Retina (tissue), 1 donor: ENCODE data around the gene MTHFS.
A peak's percentile ranks its signal among the peaks of the same experiment; 100 is the strongest.

Experiments
- DNase-seq: peaks from one replicate; pipeline ENCODE4 v3.0.0-alpha.2; 2016

The MTHFS gene

DNA sequence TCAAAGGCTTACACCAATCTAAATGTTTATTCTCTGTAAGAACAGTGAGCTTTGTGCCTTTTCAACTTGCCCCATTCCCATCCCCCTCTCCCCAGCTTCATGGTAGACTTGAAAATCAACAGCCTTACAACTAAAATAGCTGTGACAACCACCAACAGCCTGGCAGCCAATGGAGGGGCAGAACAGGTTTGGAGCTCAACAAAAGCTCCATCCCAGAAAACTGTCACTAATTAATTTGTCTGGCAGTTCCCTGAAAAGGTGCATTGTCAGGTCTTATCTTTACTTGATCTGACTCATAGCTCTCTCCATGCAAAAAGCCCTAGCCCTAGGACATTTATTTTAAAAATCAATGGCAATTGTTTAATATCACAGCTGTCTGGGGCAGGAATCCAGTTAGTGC is 22.6 kb downstream of the MTHFS start:
- DNase-seq, result no peak

DNA sequence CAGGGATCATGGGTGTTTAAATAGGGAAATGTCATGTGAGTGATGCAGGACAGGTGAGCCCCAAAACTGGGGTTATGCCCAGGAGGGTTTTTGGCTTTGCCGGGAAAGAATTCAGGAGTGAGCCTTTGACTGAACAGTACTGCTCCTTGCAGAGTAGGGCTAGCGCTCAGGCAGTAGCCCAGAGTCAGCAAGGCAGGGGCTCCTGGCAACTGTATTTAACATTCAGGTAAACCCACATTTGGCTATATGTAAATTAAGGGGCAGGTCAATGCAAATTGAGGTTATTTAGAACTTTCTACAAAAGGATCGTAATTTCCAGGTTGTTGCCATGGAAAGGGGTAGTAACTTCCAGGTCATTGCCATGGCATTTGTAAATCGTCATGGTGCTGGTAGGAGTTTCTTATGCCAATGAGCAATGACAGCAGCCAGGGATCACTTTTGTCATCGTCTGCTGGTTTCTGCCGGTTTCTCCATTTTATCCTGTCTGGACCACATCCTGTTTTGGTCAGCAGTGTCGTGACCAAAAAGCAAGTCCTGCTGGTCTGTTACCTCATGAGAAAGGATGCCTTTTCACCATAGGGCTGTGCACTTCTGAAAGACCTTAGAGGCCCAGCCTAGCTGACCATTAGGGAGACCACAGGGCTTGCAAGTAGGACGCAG is 24.3 kb downstream of the MTHFS start:
- DNase-seq, result no peak

DNA sequence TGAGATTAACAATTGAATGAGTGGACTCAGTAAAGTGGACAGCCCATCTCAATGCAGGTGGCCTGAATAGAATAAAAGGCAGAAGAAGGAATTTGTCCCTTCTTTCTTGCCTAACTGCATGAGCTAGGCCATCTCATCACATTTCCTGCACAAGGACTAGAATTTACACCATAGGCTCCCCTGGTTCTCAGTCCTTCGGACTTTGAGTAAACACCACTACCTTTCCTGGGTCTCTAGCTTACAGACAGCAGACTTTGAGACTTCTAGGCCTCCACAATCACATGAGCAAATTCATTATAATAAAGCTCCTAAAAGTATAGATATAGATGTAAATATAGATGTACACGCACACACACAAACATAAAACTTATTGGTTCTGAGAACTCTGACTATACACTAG is 28.3 kb downstream of the MTHFS start:
- no peak for DNase-seq

DNA sequence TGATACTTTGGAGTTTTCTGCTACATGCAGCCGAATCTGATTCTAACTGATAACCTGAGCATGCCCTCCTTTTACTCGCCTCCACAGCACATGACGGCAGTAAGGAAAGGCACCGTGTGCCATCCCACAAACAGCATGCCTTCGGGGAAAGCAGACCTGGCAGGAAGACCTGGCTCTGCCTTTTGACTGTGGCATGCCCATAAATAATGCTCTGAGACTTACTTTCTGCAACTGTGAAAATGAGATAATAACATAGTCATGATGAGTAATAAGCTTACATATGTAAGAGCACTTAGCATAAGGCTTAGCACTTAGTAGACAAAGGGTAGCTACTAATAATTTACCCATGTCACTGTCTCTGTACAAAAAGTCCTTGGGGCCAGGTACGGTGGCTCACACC is 32.9 kb downstream of the MTHFS start:
- DNase-seq, result no peak

DNA sequence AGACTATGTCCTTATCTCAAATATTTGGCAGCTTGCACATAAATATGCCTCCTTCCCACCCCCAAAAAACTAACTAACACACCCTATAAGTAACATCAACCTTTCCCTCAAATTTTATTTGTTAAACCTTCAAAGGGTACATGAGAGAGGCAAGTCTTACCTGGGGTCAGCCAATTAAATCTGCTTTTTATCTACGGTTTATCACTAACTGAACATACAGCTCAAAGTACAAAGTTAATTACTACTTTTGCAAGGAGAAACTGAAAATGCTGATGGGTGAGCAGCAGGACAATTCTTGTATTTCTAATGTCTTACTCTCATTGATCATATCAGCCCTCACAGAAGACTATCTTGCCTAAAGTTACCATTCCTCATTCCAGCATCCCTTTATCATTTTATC is 34.6 kb downstream of the MTHFS start:
- DNase-seq, result no peak

DNA sequence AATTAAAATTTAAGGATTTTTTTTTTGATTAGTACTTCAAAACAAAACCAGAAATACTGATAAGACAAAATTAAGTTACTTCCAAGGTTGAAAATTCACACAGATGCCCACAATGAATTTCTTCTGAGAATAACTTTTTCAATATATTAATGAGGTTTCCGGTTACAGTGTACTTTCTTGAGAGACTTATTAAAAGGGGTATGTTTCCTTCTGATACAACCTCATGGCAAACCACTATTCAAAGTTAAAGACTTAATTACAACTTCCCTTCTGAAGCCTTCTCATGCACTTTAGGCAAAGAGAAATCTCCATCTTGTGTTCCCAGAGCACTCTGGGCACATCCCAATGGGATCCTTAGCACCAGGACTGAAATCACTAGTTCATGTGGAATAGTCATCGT is 36.2 kb downstream of the MTHFS start:
- no peak for DNase-seq

DNA sequence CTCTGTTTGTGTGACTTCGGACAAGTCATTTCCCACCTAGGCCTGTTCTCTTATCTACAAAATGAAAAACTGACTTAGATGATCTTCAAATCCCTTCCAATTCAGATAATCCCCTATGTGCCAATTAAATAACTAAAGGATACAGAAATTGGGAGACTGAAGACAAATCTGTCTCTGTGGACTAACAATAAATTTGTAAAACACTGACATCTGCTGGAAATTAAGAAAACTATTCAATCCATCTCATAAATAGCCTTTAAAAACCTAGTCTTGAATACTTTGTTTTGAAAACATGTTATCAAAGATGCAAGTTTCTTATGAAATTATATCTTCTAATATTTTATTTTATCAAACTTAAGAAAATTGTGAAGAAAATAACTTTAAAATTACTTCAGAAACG is 38.3 kb downstream of the MTHFS start:
- DNase-seq, result no peak

DNA sequence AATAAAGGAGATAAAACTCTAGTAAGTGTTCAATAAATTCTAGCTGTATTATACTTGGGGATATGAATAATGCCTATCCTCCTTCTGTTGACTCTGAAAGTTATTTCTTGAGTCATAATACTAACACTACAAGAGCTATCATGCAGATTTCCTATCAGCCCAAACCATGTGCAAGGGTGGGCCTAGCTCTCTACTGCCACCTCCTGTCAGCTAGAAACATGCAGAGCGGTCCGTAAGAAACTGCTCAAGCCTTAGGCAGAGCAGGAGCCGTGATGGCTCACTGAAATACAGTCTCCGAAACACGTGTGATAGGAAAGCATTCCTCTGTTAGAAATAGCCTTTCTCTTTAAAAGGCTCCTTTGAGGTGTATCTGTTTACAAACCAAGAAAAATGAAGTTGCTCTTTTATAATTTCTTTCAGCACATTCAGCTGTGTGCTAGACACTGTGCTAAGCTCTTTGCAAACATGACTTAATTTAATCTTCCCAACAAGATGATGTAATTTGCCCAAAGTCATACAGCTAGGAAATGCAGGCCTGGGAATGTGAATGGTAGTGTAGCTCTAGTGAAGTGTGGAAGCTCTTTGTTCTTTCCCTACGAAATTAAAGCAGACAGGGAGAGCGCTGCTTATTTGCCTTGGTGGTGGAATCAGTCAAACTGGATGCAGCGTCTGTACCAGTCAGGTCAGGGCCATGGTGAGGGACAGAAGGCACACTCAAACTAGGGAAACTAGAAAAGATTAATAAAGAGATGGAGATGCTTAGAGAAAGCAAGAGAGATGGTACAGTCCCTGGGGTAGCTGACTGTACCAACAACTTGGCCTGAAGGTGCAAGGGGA is 43.1 kb downstream of the MTHFS start:
- peak; percentile 75 for DNase-seq

DNA sequence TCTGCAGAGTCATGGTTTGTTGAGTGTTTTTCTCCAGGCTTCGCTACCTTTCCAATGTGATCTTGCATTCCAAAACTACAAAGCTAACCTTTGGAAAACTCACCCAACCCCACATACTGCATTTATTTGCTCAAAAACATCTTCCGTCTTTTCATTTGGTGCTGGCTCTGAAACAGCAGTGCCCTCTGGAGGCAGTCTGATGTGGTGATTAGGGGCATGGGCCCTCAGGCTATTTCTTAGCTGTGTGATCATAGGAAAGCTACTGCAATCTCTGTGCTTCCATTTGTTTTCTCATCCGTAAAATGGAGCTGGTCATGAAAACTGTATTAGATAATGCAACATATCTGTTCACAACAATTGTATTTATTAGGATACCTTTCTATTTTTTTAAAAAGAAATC is 47.0 kb downstream of the MTHFS start:
- DNase-seq, result peak; percentile 66

DNA sequence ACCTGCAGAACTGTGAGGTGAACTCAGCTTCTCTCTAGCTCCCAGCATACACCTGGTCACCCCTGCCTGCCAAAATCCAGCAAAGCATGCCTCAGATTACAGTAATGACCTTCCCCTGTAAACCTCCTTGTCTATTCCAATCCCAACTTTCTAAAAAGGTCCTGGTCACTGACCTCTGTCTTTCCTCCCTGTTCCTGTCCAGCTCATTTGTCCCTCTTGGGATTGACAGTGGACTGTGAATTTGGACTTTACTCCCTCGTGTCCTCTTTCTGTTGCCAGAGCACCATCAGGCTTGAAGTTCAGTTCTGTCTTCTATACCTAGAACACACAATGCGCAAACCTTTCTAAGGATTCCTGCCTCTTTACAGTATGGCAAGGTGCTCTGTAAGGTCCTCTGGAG is 50.3 kb downstream of the MTHFS start:
- no peak for DNase-seq

DNA sequence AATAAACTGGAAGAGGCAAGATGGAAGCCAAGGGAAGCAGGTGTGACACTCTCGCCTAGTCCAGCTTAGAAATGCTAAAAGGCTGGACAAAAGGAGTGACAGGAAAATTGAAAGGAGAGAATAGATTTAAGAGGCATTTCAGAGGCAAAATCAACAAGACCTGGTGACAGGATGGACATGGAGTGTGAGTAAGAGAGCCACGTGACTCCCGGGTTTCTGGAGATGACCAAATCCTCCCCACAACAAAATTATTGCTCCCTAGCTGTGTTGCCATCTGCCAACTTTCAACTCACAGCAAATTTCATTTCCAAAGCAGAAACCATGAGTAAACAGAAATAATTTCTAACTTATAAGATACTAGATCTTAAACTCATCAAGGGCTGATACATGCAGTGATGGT is 52.6 kb downstream of the MTHFS start:
- DNase-seq, result no peak

DNA sequence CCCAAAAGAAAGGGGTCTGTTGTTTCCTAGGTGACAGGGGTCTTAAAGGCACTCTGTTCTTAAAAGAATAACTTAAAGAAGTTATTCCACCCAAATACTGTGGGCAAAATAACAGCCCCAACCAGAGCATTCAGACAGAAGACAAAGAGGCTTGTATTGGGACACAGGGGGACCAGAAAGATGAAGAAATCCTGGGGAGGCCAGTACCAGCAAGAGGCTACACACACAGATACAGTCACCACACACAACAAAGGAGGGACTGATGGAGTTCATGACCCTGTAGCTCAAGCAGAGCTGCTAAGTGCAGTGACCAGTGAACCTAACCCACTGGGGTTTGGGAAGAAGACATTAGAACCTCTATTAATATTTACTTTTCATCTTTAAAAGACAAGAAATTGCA is 59.0 kb downstream of the MTHFS start:
- DNase-seq, result no peak

DNA sequence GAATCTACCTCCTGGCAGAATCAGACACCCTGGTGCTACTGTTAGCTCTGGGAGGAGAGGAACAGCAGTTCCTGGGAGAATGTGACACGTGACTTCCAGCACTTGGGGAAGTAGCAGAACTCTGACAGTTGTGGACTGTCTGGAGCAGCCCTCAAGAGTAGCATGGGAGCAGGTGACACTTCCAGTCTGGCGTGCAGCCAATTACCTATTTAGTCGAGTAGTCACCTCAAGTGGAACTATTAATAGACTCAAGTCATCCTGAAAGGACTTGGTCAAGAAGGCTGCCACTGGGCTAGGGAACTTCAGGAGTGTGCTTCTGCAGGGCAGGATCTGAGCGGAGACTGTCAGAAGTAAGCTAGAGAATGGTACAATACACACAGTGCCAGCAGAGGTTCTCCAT is 62.3 kb downstream of the MTHFS start:
- no peak for DNase-seq

DNA sequence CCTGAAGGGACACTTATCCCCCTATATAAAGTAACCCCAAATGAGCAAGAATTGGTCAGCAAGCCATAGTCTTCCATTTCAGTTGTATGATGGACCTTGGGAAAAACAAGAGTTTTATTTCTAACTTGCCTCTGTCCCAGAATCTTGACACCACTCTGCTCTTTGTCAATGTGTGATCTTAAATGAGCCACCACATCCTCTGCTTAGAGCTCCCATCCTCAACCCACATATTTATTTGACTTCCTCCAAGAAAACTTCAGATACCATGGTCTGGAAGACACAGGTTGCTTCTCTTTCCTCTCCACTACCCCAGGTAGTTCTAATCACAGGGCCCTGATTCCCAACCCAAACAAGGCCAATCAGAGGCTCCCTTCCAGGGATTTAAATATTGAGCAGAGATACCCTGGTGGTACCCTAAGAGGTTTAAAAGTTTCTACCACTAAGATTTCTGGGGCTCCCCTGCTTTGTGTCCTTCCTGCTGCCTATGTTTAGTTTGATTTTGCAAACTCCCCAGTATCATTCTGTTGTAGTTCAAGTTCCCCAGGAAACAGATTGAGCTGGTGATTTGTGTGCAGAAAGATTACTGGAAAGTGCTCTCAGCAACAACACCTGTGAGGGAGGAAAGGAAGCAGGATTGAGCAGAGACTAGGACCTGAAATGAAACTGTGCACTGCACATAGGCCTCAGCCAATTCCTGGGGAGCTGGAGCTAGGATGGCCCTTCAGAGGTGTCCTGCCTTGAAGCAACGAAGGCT is 64.3 kb downstream of the MTHFS start:
- DNase-seq, result no peak

DNA sequence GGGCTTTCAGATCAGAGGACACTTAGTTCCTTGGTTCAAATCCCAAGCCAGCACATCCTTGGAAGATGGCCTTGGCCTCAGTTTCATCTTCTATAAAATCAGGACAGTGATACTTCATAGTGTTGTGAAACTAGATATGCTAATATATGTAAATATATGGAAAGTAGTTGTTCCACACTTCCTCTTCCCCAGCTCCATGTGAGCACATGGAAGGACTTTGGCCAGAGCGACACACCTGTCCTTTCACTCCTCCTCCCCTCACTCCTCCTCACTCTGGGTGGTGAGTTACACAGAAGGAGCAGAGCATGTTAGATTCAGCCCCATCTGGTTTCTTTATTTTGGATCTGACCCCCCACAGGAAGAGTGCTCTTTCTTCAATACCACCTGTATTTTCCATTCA is 65.2 kb downstream of the MTHFS start:
- DNase-seq, result no peak

DNA sequence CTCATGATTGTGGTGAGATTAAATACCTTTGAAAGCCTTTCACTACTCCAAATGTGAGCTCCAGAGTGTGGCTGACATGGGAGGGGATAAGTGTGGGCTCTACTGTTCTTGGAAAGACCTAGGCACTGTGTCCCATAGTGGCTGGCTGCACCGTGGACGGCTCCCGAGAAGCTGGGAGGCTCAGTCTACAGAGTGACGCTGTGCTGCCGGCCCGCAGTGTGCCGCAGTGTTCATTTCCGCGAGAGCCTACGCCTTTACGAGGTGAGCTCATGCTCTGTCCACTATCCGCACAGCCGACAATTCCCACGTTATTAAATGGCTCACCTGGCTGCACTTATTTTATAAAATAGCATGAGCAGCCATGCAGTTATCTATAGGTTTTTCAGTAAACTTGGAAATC is 66.9 kb downstream of the MTHFS start:
- no peak for DNase-seq

DNA sequence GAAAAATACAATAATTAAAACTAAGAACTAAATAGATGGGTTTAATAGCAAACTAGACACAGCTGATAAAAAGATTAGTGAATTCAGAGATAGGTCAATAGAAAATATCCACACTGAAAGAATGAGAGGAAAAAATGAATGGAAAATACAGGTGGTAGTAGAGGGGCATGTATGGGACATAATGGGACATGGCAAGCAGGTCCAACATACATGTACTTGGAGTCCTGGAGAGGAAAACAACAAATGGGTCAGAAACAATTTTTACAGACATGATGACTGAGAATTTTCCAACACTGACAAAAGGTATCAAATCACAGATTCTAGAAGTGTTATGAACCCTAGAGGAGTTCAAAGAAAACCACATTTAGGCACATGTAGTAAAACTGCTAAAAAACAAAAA is 68.4 kb downstream of the MTHFS start:
- no peak for DNase-seq

DNA sequence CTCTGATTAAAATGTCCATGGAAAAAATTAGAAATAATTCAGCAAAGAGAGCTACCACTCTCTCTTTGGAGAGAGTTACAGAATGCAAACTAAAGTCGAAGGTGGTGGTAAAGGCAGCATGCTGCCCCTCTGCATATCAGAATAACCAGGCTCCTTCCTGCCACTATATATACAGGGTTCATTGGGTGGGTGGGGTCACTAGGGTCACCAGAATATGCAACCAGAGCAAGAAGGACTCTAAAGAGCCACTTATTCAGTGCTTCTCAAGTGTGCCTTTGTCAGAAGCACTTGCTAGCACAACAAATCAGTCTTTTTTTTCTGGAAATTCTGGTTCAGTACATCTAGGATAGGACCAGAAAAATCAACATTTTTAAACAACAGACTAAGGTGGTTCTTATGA is 70.0 kb downstream of the MTHFS start:
- no peak for DNase-seq

DNA sequence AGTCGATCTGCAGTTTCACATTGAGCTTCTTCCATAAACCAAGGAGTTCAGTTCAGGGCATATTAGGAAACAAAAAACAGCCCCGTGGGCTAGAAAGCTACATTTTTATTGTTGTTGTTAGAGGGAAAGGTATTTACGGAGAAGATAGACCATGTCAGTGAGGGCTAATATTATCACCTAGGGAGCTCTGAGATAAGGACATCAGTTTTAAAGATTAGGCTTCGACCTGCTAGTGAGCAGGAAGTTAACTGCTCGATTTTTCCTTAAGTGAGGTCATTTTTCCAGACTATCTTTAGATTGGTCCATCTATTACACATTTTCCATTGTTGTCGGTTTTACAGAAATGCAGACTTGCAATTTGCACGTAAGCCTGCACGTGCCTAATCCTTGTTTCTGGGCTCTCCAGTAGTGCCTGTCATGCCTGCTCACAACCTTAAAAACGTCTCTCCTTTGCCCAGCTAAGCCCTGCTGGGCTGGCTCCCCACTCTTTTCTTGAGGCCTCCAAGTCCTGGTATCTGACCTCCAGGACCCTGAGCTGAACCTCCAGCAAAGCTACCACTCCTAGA is 72.6 kb downstream of the MTHFS start:
- no peak for DNase-seq

DNA sequence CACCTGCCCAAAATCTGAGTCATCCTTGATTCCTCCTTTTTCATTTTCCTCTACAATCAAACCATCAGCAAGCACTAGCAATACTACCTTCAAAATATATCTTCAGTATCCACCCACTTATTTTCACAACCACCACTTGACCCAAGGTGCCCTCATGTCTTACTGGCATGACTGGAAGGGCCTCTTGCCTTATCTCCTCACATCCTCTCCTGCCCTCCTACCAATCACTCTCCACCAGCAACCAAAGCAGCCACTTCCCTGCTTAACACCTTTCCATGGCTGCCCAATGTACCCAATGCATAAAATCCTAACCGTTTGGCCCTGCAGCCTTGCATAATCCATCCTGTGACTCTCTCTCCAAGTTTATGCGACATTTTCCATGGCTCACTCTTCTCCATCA is 76.0 kb downstream of the MTHFS start:
- DNase-seq, result no peak

DNA sequence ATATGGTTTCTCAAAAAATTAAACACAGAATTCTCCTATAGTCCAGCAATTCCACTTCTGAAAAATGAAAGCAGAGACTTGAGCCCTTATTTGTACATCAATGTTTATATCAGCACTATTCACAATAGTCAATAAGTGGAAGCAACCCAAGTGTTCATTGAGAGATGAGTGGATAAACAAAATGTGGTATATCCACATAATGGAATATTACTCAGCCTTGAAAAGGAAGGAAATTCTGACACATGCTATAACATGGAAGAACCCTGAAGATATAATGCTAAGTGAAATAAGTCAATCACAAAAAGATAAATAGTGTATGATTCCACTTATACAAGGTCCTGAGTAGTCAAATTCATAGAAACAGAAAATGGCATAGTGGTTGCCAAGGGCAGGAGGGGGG is 76.6 kb downstream of the MTHFS start:
- DNase-seq, result no peak

DNA sequence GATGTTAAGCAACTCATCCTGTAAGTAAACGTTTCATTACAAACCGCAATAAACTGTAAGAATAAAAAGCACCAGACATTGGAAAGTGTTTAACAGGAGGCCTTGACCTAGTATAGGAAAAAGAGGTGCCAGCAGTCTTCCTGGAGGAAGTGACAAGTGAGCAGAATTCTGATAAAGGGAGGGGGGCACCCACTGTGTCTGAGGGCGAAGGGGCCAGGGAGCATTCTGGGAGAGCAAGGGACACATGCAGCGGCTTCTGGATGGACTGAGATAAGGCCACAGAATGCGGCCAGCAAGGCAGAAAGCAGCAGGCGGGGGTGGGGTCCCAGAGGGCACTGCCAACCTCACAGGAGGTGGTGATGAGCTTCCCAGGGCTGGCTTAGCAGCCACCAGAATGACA is 80.2 kb downstream of the MTHFS start:
- no peak for DNase-seq

DNA sequence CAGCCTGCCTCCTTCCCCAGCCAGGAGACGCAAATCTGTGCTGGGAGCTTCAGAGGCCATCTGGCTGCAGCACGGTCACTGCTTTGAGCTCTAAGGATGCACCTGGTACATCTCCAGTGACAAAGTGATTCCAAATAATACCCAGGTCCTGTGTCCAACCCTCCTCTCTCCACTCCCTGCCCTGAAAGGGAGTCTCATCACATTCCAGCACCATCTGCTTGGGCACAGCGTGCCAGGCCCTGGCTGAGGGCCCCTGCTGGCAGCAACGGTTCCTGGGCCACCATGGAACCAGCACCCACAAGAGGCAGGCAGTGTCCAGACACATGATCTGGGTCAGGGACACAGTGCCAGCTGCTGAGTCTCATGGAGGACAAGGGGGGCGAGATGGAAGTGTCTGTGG is 81.3 kb downstream of the MTHFS start:
- DNase-seq, result no peak

DNA sequence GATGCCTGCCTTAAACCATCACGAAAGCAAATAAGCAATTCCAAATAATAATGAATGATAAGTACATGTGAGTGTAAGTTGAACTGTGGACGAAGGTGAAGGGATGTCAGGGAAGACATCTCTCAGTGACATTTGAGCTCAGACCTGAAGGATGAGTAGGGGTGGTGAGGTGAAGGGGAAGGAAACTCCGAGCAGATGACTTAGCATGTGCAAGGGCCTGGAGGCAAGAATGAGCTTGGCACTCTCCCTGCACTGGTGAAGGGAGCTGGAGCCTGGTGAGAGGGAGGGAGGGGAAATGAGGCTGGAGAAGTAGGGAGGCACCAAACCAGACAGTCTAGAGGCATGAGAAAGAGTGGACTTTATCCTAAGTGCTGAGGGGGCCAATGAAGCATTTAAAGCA is 84.3 kb downstream of the MTHFS start:
- DNase-seq, result no peak
